HepG2 (cell line): ENCODE data around the gene GRIK3.

ENCODE experiments used
- ATF7 ChIP-seq, 2 experiments: fragments of 450-650 bp in 1 of 2; sonication (generic) in 1 of 2; formaldehyde crosslinking in 1 of 2; IDR thresholded peaks; 2 replicates each; pipeline versions ENCODE4 v1.4.0 to v1.6.1; 2016 to 2020; ENCODE audit warnings: antibody characterized with exemption in 1 of 2, mild to moderate bottlenecking in 1 of 2, missing genetic modification reagents in 1 of 2
- CCDC6 ChIP-seq: sonication (generic); formaldehyde crosslinking; IDR thresholded peaks from 2 replicates; pipeline ENCODE4 v1.8.1; 2022; ENCODE audit warnings: mild to moderate bottlenecking, missing genetic modification reagents, moderate library complexity
- DPF2 ChIP-seq: sonication (generic); formaldehyde crosslinking; IDR thresholded peaks from 2 replicates; pipeline ENCODE4 v1.4.0; 2020; ENCODE audit warnings: mild to moderate bottlenecking, low read depth, missing genetic modification reagents, borderline replicate concordance
- EED ChIP-seq: sonication (generic); formaldehyde crosslinking; IDR thresholded peaks from 2 replicates; pipeline ENCODE4 v1.5.0; 2020; ENCODE audit warnings: mild to moderate bottlenecking, missing genetic modification reagents
- KDM1A ChIP-seq: IDR thresholded peaks from 2 replicates; pipeline ENCODE4 v1.6.1; 2016; ENCODE audit warnings: missing compliant biosample characterization
- POLR2A ChIP-seq, 2 experiments: IDR thresholded peaks; 2 replicates each; pipeline ENCODE4 v1.6.1; 2011; ENCODE audit warnings: low read depth in 2 of 2, low read length in 2 of 2, mild to moderate bottlenecking in 1 of 2, moderate library complexity in 1 of 2; ENCODE audit not compliant: insufficient read depth in 1 of 2
- TAF1 ChIP-seq: sonication (generic); formaldehyde crosslinking; IDR thresholded peaks from 2 replicates; pipeline ENCODE4 v1.4.0; 2020; ENCODE audit warnings: missing genetic modification reagents
- ZFP41 ChIP-seq: sonication (generic); formaldehyde crosslinking; IDR thresholded peaks from 2 replicates; pipeline ENCODE4 v1.4.0; 2020; ENCODE audit warnings: mild to moderate bottlenecking, missing genetic modification reagents, borderline replicate concordance
- ZNF670 ChIP-seq: sonication (generic); formaldehyde crosslinking; IDR thresholded peaks from 2 replicates; pipeline ENCODE4 v1.8.0; 2022; ENCODE audit warnings: mild to moderate bottlenecking, missing genetic modification reagents, borderline replicate concordance
- TF ChIP-seq, protein P1 (sequence below): sonication (generic); formaldehyde crosslinking; IDR thresholded peaks from 2 replicates; pipeline ENCODE4 v1.5.0; 2020; ENCODE audit warnings: mild to moderate bottlenecking, missing genetic modification reagents, moderate library complexity
- TF ChIP-seq, protein P2 (sequence below): sonication (generic); formaldehyde crosslinking; IDR thresholded peaks from 2 replicates; pipeline ENCODE4 v1.4.0; 2020; ENCODE audit warnings: missing genetic modification reagents; ENCODE audit errors: not compliant biosample characterization
- TF ChIP-seq, protein P3 (sequence below): sonication (generic); formaldehyde crosslinking; IDR thresholded peaks from 2 replicates; pipeline ENCODE4 v1.4.0; 2020; ENCODE audit warnings: mild to moderate bottlenecking, missing genetic modification reagents, borderline replicate concordance

DNA sequence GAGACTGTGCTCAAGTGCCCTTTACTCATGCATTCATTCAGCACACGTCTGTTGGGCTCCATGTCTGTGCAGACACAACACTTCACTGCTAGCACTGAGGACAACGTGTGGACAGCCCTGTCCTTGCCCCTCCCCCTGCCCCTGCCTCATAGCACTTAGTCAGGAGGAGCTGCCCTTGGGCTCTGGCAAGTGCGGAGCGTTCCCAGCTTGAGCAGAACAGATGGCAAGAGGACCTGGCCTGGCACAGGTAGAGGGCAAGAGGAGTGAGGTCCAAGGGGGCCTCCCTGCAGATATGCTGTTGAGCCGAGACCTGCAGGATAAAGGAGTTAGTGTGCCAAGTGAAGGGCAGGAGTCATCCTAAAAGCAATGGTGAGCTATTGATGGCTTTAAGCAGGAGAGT is 81.3 kb downstream of the GRIK3 start:
- TF ChIP-seq, protein P1, sequence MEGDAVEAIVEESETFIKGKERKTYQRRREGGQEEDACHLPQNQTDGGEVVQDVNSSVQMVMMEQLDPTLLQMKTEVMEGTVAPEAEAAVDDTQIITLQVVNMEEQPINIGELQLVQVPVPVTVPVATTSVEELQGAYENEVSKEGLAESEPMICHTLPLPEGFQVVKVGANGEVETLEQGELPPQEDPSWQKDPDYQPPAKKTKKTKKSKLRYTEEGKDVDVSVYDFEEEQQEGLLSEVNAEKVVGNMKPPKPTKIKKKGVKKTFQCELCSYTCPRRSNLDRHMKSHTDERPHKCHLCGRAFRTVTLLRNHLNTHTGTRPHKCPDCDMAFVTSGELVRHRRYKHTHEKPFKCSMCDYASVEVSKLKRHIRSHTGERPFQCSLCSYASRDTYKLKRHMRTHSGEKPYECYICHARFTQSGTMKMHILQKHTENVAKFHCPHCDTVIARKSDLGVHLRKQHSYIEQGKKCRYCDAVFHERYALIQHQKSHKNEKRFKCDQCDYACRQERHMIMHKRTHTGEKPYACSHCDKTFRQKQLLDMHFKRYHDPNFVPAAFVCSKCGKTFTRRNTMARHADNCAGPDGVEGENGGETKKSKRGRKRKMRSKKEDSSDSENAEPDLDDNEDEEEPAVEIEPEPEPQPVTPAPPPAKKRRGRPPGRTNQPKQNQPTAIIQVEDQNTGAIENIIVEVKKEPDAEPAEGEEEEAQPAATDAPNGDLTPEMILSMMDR (CRISPR knock-in tag), result no peak
- no peak for TF ChIP-seq ZNF670 (CRISPR knock-in tag)
- no peak for TF ChIP-seq KDM1A (CRISPR knock-in tag)
- TF ChIP-seq, protein P2, sequence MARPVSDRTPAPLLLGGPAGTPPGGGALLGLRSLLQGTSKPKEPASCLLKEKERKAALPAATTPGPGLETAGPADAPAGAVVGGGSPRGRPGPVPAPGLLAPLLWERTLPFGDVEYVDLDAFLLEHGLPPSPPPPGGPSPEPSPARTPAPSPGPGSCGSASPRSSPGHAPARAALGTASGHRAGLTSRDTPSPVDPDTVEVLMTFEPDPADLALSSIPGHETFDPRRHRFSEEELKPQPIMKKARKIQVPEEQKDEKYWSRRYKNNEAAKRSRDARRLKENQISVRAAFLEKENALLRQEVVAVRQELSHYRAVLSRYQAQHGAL, result no peak
- no peak for TF ChIP-seq EED (CRISPR knock-in tag)
- TF ChIP-seq, protein P3, sequence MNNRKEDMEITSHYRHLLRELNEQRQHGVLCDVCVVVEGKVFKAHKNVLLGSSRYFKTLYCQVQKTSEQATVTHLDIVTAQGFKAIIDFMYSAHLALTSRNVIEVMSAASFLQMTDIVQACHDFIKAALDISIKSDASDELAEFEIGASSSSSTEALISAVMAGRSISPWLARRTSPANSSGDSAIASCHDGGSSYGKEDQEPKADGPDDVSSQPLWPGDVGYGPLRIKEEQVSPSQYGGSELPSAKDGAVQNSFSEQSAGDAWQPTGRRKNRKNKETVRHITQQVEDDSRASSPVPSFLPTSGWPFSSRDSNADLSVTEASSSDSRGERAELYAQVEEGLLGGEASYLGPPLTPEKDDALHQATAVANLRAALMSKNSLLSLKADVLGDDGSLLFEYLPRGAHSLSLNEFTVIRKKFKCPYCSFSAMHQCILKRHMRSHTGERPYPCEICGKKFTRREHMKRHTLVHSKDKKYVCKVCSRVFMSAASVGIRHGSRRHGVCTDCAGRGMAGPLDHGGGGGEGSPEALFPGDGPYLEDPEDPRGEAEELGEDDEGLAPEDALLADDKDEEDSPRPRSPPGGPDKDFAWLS (CRISPR knock-in tag), result no peak
- TF ChIP-seq POLR2A (IDR thresholded peaks at IDR 0.05; ENCODE audit: insufficient read depth in 1 of 2, low read depth in 2 of 2, low read length in 2 of 2), result no peak
- TF ChIP-seq ATF7 (IDR thresholded peaks at IDR 0.05), result no peak
- no peak for TF ChIP-seq ATF7 (CRISPR knock-in tag; IDR thresholded peaks at IDR 0.05)
- TF ChIP-seq DPF2, result no peak
- TF ChIP-seq ZFP41, result no peak
- no peak for TF ChIP-seq TAF1 (CRISPR knock-in tag)
- no peak for TF ChIP-seq CCDC6 (CRISPR knock-in tag)
